ENCODE results near the gene TTC34. TPM values are rescaled to one million over a fixed set of nuclear protein-coding genes. Genes with fewer than 3 reads are reported as not detected.

TTC34 gene
- total RNA-seq, 1 donor from 2014 or later: under 0.01 TPM

DNA sequence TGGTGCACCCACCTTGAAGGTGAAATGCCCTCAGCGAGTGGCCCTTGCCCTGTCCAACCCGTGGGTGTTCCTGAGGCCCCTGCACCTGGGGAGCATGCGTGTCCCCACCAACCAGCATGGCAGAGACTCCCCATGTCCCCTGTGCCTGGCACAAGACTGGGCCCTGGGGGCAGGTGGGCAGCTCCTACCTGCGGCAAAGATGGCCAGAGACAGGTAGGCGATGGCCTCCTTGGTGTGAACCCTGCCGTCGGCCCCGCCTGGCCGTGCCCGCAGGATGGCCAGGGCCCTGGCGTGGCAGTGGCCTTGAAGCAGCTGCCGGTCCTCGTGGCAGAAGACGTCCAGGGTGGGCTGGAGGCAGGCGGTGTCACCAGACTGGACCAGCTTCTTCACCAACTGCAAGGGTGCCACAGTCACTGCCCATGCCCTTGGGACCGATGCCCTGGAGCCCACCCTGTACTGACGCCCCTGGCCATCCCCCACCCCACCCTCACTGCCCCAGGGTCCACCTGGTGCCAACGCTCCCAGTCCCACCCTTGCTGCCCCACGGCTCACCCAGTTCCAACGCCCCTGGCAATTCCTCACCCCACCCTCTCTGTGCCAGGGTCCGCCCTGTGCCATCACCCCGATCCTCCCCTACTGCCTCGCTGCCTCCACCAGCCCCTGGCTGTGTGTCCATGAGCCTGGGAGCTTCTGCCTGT, 15.7 kb downstream of the TTC34 start:
- no peaks in the 10 kb centered on the region for H3K36me3 ChIP-seq (ENCODE audit: control insufficient read depth, insufficient read depth, low read length)
- H3K27me3 ChIP-seq (ENCODE audit: control insufficient read depth, insufficient read depth, low read length): no peaks in the 10 kb centered on the region
- H3K4me3 ChIP-seq (ENCODE audit: low read depth, low read length): no peak overlapping the region
- FAIRE-seq (no peak), DNase-seq (ENCODE audit: low read depth) (no peak)
- TF ChIP-seq, protein P1, sequence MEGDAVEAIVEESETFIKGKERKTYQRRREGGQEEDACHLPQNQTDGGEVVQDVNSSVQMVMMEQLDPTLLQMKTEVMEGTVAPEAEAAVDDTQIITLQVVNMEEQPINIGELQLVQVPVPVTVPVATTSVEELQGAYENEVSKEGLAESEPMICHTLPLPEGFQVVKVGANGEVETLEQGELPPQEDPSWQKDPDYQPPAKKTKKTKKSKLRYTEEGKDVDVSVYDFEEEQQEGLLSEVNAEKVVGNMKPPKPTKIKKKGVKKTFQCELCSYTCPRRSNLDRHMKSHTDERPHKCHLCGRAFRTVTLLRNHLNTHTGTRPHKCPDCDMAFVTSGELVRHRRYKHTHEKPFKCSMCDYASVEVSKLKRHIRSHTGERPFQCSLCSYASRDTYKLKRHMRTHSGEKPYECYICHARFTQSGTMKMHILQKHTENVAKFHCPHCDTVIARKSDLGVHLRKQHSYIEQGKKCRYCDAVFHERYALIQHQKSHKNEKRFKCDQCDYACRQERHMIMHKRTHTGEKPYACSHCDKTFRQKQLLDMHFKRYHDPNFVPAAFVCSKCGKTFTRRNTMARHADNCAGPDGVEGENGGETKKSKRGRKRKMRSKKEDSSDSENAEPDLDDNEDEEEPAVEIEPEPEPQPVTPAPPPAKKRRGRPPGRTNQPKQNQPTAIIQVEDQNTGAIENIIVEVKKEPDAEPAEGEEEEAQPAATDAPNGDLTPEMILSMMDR (IDR thresholded peaks at IDR 0.05; ENCODE audit: insufficient read depth, low read length, severe bottlenecking): no peak

- DNase-seq (ENCODE audit: low read depth) (no peak), FAIRE-seq (no peak)
- TF ChIP-seq, protein P1 (IDR thresholded peaks at IDR 0.05; ENCODE audit: insufficient read depth, low read length, severe bottlenecking): no peak
- H3K27me3 ChIP-seq (ENCODE audit: control insufficient read depth, insufficient read depth, low read length): no peaks in the 10 kb centered on the region
- no peaks in the 10 kb centered on the region for H3K36me3 ChIP-seq (ENCODE audit: control insufficient read depth, insufficient read depth, low read length)
- no peak overlapping the region for H3K4me3 ChIP-seq (ENCODE audit: low read depth, low read length)
Measured at GRCh38 chr1:2784854-2785630, 16.5 kb downstream of the TTC34 start.

DNA sequence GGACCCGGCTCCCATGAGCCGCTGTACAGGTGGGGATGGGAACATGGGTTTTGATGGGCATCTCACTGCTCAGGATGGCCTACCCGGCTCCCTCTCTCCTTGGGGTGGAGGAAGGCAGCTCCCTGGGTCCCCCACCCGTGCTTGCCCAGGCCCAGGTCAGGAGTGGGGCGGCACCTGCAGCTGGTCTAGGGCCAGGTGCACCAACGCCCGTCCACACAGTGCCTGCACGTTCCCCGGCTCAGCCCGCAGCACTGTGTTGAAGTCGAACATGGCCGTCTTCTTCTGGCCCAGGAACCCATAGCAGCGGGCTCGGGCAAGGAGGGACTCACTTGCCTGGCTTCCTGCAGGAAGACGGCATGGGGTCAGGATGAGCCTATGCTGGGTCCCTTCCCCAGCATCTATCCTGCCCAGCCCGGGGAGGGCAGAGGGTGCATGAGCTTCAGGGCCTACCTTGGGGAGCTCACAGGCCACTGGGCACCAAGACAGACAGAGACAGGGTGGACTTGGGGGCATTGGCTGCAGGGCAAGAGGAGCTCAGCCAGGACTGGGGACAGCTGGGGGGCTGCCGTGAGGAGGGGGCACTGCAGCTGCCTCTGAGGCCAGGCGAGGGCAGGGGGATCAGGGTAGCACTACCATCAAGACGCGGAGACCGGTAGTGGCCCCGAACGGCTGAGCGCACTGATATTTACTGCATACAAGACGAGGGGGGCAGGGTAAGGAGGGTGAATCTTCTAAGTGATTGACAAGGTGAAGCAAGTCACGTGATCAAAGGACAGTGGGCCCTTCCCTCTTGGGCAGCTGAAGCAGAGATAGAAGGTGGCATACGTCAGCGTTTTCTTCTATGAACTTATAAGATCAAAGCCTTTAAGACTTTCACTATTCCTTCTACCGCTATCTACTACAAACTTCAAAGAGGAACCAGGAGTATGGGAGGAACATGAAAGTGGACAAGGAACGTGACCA, 17.8 kb downstream of the TTC34 start:
- no peaks in the 10 kb centered on the region for H3K27me3 ChIP-seq (ENCODE audit: control insufficient read depth, insufficient read depth, low read length)
- no peak overlapping the region for H3K4me3 ChIP-seq (ENCODE audit: low read depth, low read length)

DNA sequence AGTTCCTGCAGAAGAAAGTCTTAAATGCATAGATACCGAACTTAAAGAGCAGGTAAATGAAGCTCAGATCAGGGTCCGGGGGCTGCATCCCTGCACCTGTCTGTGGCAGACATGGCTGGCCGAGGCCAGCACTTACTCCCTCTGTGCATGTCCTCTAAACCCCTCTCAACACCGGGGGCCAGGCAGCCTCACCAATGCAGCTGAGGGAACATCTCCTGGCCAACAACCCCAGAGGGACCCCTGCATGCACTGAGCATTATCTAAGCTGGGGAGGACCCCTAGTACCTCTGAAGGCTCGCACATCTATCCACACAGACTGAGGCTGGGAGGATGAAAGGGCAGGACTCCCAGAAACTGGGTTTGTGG, 18.4 kb downstream of the TTC34 start:
- no peak for FAIRE-seq
- Histone ChIP-seq H3K4me3 (ENCODE audit: low read depth, low read length) (no peak overlapping the region), H3K27me3 (ENCODE audit: control insufficient read depth, insufficient read depth, low read length) (no peaks in the 10 kb centered on the region), H3K36me3 (ENCODE audit: control insufficient read depth, insufficient read depth, low read length) (no peaks in the 10 kb centered on the region)
- DNase-seq (ENCODE audit: low read depth): no peak
- TF ChIP-seq, protein P1 (IDR thresholded peaks at IDR 0.05; ENCODE audit: insufficient read depth, low read length, severe bottlenecking): no peak

More for the DNA sequence above, 17.8 kb downstream of the TTC34 start:
- TF ChIP-seq, protein P1 (IDR thresholded peaks at IDR 0.05; ENCODE audit: insufficient read depth, low read length, severe bottlenecking): no peak
- FAIRE-seq: no peak
- no peaks in the 10 kb centered on the region for H3K36me3 ChIP-seq (ENCODE audit: control insufficient read depth, insufficient read depth, low read length)
- no peak for DNase-seq (ENCODE audit: low read depth)

DNA sequence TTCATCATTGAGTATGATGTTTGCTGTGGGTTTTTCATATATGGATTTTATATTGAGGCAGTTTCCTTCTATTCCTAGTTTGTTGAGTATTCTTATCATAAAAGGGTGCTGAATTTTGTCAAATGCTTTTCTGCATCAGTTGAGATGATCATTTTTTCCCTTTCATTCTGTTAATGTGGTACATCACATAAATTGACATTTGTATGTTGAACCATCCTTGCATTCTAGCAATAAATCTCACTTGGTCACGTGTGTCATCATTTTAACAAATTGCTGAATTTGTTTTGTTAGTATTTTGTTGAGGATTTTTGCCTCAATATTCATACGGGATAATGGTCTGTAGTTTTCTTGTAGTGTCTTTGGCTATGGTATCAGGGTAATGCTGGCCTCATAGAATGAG, 19.9 kb downstream of the TTC34 start:
- Histone ChIP-seq H3K4me3 (ENCODE audit: low read depth, low read length) (no peak overlapping the region), H3K27me3 (ENCODE audit: control insufficient read depth, insufficient read depth, low read length) (no peaks in the 10 kb centered on the region), H3K36me3 (ENCODE audit: control insufficient read depth, insufficient read depth, low read length) (no peaks in the 10 kb centered on the region)
- FAIRE-seq: no peak
- no peak for DNase-seq (ENCODE audit: low read depth)
- TF ChIP-seq, protein P1 (IDR thresholded peaks at IDR 0.05; ENCODE audit: insufficient read depth, low read length, severe bottlenecking): no peak

All from bronchial epithelial cell (primary cell).